Thyroid gland (tissue), 4 donors: ENCODE data around the gene SUSD4. TPM values are rescaled to one million over a fixed set of nuclear protein-coding genes. Genes with fewer than 3 reads are reported as not detected.

Experiments used
- DNase-seq, 2 donors: peaks; one replicate each; pipeline ENCODE4 v3.0.0-alpha.2; 2019
- H3K27ac ChIP-seq, 3 donors: fragments of 200-600 bp; sonication (generic); 1 replicate in 2 of 3; 2 replicates in 1 of 3; pipeline ENCODE4 v1.5.1; 2016 to 2019; ENCODE audit warnings: mild to moderate bottlenecking in 1 of 3, moderate library complexity in 1 of 3
- H3K27me3 ChIP-seq: fragments of 200-600 bp; sonication (generic); one replicate; pipeline ENCODE4 v1.5.1; 2019
- H3K36me3 ChIP-seq, 2 donors: fragments of 200-600 bp; sonication (generic); one replicate each; pipeline ENCODE4 v1.5.1; 2016 to 2019
- H3K4me1 ChIP-seq, 2 donors: fragments of 200-600 bp; sonication (generic); one replicate each; pipeline ENCODE4 v1.5.1; 2017 to 2019
- H3K4me3 ChIP-seq, 3 donors: fragments of 200-600 bp; sonication (generic); replicated peaks in 1 of 3; 1 replicate in 2 of 3; 2 replicates in 1 of 3; pipeline ENCODE4 v1.5.1; 2016; ENCODE audit warnings: mild to moderate bottlenecking in 1 of 3
- H3K9me3 ChIP-seq: fragments of 200-600 bp; sonication (generic); one replicate; pipeline ENCODE4 v1.5.1; 2017
- CTCF ChIP-seq, 6 experiments: fragments of 200-600 bp in 3 of 6; fragments of 450-650 bp in 3 of 6; sonication (generic) in 3 of 6; IDR thresholded peaks; one replicate each; pipeline ENCODE4 v1.5.1; 2016 to 2019; ENCODE audit warnings: antibody characterized with exemption in 6 of 6, mild to moderate bottlenecking in 2 of 6, inconsistent platforms in 1 of 6, moderate library complexity in 1 of 6
- POLR2A ChIP-seq, 2 donors: fragments of 450-650 bp; IDR thresholded peaks; one replicate each; pipeline ENCODE4 v1.6.1; 2017; ENCODE audit warnings: antibody characterized with exemption in 2 of 2, mild to moderate bottlenecking in 2 of 2, moderate library complexity in 1 of 2
- WGBS, 2 donors: methylation state at CpG; one replicate each; pipeline ENCODE4 v1.1.5; 2017; 5-methylcytosine and 5-hydroxymethylcytosine counted together
- intact Hi-C: fragments of 100-400 bp; cut with DNase I; formaldehyde crosslinking; loops from one replicate; pipeline ENCODE4 v1.15.1; 2023
- total RNA-seq, 4 donors: library from RNA; depleted of rRNA; stranded (reverse); fragments of >200 nt; gene quantifications; one replicate each; pipeline ENCODE4 v1.2.3, GENCODE V29; 2016

Gene SUSD4
- total RNA-seq, 4 donors from 2014 or later, result 0.54 to 2.8 (median 0.92) TPM

GRCh38 chr1:223230161-223230881, 133.7 kb downstream of the SUSD4 start:
- 85 to 88% methylated on average over 11 of the region's 11 CpGs for WGBS, 2 donors
- intact Hi-C loops, result no loop called here
- H3K4me3 ChIP-seq, result no peak overlapping the region
- H3K4me1 ChIP-seq, result no peaks in the 10 kb centered on the region
- DNase-seq, result no peak
- no peaks in the 10 kb centered on the region for H3K36me3 ChIP-seq
- no peak overlapping the region for H3K27ac ChIP-seq
- H3K27me3 ChIP-seq, result no peaks in the 10 kb centered on the region
- no peaks in the 10 kb centered on the region for H3K9me3 ChIP-seq
- TF ChIP-seq POLR2A (IDR thresholded peaks at IDR 0.05) (no peak), CTCF (IDR thresholded peaks at IDR 0.05) (no peak)

- TF ChIP-seq POLR2A (IDR thresholded peaks at IDR 0.05) (no peak), CTCF (IDR thresholded peaks at IDR 0.05) (no peak)
- Histone ChIP-seq H3K27me3 (no peaks in the 10 kb centered on the region), H3K9me3 (no peaks in the 10 kb centered on the region), H3K36me3 (no peaks in the 10 kb centered on the region), H3K4me3 (no peak overlapping the region), H3K4me1 (no peaks in the 10 kb centered on the region), H3K27ac (no peak overlapping the region)
- no peak for DNase-seq
- intact Hi-C loops, result no loop called here
- WGBS, 2 donors, result 90 to 92% methylated on average over 3 of the region's 3 CpGs
Measured at GRCh38 chr1:223229756-223230155, 134.2 kb downstream of the SUSD4 start.

GRCh38 chr1:223228931-223229528, 134.9 kb downstream of the SUSD4 start:
- no peaks in the 10 kb centered on the region for H3K27me3 ChIP-seq
- no peaks in the 10 kb centered on the region for H3K4me1 ChIP-seq
- no peak overlapping the region for H3K4me3 ChIP-seq
- no peak for DNase-seq
- no peaks in the 10 kb centered on the region for H3K9me3 ChIP-seq
- intact Hi-C loops, result no loop called here
- no peak overlapping the region for H3K27ac ChIP-seq
- TF ChIP-seq POLR2A (IDR thresholded peaks at IDR 0.05) (no peak), CTCF (IDR thresholded peaks at IDR 0.05) (no peak)
- 92 to 94% methylated on average over 12 of the region's 12 CpGs for WGBS, 2 donors
- no peaks in the 10 kb centered on the region for H3K36me3 ChIP-seq

GRCh38 chr1:223228201-223228600, 135.8 kb downstream of the SUSD4 start:
- intact Hi-C loops, result no loop called here
- H3K27ac ChIP-seq, result no peak overlapping the region
- H3K9me3 ChIP-seq, result no peaks in the 10 kb centered on the region
- 85 to 100% methylated on average over 2 of the region's 2 CpGs for WGBS, 2 donors
- H3K36me3 ChIP-seq, result no peaks in the 10 kb centered on the region
- no peaks in the 10 kb centered on the region for H3K4me1 ChIP-seq
- DNase-seq, result no peak
- H3K4me3 ChIP-seq, result no peak overlapping the region
- TF ChIP-seq POLR2A (IDR thresholded peaks at IDR 0.05), result no peak
- no peak for TF ChIP-seq CTCF (IDR thresholded peaks at IDR 0.05)
- H3K27me3 ChIP-seq, result no peaks in the 10 kb centered on the region

GRCh38 chr1:223227486-223228196, 136.3 kb downstream of the SUSD4 start:
- H3K9me3 ChIP-seq, result no peaks in the 10 kb centered on the region

More at GRCh38 chr1:223227486-223228196, 136.3 kb downstream of the SUSD4 start:
- no peak for DNase-seq
- intact Hi-C loops, result no loop called here
- TF ChIP-seq POLR2A (IDR thresholded peaks at IDR 0.05) (no peak), CTCF (IDR thresholded peaks at IDR 0.05) (no peak)
- Histone ChIP-seq H3K4me1 (no peaks in the 10 kb centered on the region), H3K4me3 (no peak overlapping the region), H3K27me3 (no peaks in the 10 kb centered on the region), H3K27ac (no peak overlapping the region), H3K36me3 (no peaks in the 10 kb centered on the region)
- WGBS, 2 donors, result 87 to 88% methylated on average over 10 to 12 of the region's 12 CpGs
